GM23338 (cell line): ENCODE data around the gene NDUFA12. TPM values are rescaled to one million over a fixed set of nuclear protein-coding genes. Genes with fewer than 3 reads are reported as not detected.

Source experiments
- ATAC-seq: fragments of 200-7000 bp; cut with Tn5 transposase; 3 replicates; pipeline ENCODE4 v1.9.1; 2020
- DNase-seq: peaks from one replicate; pipeline ENCODE4 v3.0.0-alpha.2; 2015; ENCODE audit warnings: low spot score
- H2AFZ ChIP-seq: fragments of 200-600 bp; sonication (generic); 2 replicates; pipeline ENCODE4 v1.8.0; 2016; ENCODE audit warnings: antibody characterized with exemption, mild to moderate bottlenecking, moderate library complexity
- H3F3A ChIP-seq: fragments of 200-600 bp; sonication (generic); replicated peaks from 2 replicates; pipeline ENCODE4 v1.8.0; 2017; ENCODE audit warnings: antibody characterized with exemption, mixed run types, low read depth
- H3K27ac ChIP-seq: fragments of 200-600 bp; sonication (generic); 2 replicates; pipeline ENCODE4 v1.6.1; 2016; ENCODE audit warnings: low read depth
- H3K27me3 ChIP-seq: fragments of 200-600 bp; sonication (generic); 2 replicates; pipeline ENCODE4 v1.8.0; 2016; ENCODE audit warnings: mild to moderate bottlenecking, mixed run types, moderate library complexity; ENCODE audit not compliant: insufficient read depth
- H3K36me3 ChIP-seq: fragments of 200-600 bp; sonication (generic); 2 replicates; pipeline ENCODE4 v1.8.0; 2016; ENCODE audit warnings: mild to moderate bottlenecking; ENCODE audit not compliant: insufficient read depth
- H3K4me1 ChIP-seq: fragments of 200-600 bp; sonication (generic); 2 replicates; pipeline ENCODE4 v1.8.0; 2016; ENCODE audit warnings: mild to moderate bottlenecking, moderate library complexity; ENCODE audit not compliant: insufficient read depth
- H3K4me2 ChIP-seq: fragments of 200-600 bp; sonication (generic); 2 replicates; pipeline ENCODE4 v1.7.1; 2017; ENCODE audit warnings: mixed run types
- H3K4me3 ChIP-seq: fragments of 200-600 bp; sonication (generic); 2 replicates; pipeline ENCODE4 v1.6.1; 2016; ENCODE audit warnings: mixed run types
- H3K79me2 ChIP-seq: fragments of 200-600 bp; sonication (generic); replicated peaks from 2 replicates; pipeline ENCODE4 v1.8.0; 2017; ENCODE audit warnings: mild to moderate bottlenecking; ENCODE audit not compliant: insufficient read depth
- H3K9me2 ChIP-seq: fragments of 200-600 bp; sonication (generic); 2 replicates; pipeline ENCODE4 v1.8.0; 2017; ENCODE audit not compliant: insufficient read depth
- H4K20me1 ChIP-seq: fragments of 200-600 bp; sonication (generic); replicated peaks from 2 replicates; pipeline ENCODE4 v1.8.0; 2017; ENCODE audit warnings: mild to moderate bottlenecking; ENCODE audit not compliant: insufficient read depth
- H3K27ac Mint-ChIP-seq: 2 replicates; pipeline ENCODE4 v1.8.0; 2020; ENCODE audit warnings: inconsistent platforms, mild to moderate bottlenecking, moderate library complexity, mixed read lengths
- H3K27me3 Mint-ChIP-seq: 3 replicates; pipeline ENCODE4 v1.8.0; 2022; ENCODE audit warnings: low read depth, mild to moderate bottlenecking, moderate library complexity, mixed read lengths, inconsistent platforms; ENCODE audit not compliant: insufficient read depth, poor library complexity
- H3K36me3 Mint-ChIP-seq: 3 replicates; pipeline ENCODE4 v1.8.0; 2021; ENCODE audit warnings: low read depth, mild to moderate bottlenecking, inconsistent platforms, moderate library complexity, mixed read lengths
- H3K4me1 Mint-ChIP-seq: 3 replicates; pipeline ENCODE4 v1.8.0; 2020; ENCODE audit warnings: mild to moderate bottlenecking, inconsistent platforms, mixed read lengths
- H3K4me3 Mint-ChIP-seq: 3 replicates; pipeline ENCODE4 v1.8.0; 2021; ENCODE audit warnings: moderate library complexity, mild to moderate bottlenecking, inconsistent platforms, mixed read lengths
- H3K9me3 Mint-ChIP-seq: 3 replicates; pipeline ENCODE4 v1.8.0; 2020; ENCODE audit warnings: moderate library complexity, mild to moderate bottlenecking, inconsistent platforms, mixed read lengths
- CREB1 ChIP-seq: fragments of 250-450 bp; sonication (Bioruptor Pico); IDR thresholded peaks from 2 replicates; pipeline ENCODE4 v1.5.0; 2020; ENCODE audit warnings: low read depth, mild to moderate bottlenecking, moderate library complexity
- EZH2 ChIP-seq: fragments of 200-600 bp; sonication (generic); IDR thresholded peaks from one replicate; pipeline ENCODE4 v1.8.0; 2017; ENCODE audit warnings: antibody characterized with exemption, mild to moderate bottlenecking, low read depth; ENCODE audit not compliant: unreplicated experiment
- EZH2phosphoT487 ChIP-seq: fragments of 200-600 bp; sonication (generic); IDR thresholded peaks from one replicate; pipeline ENCODE4 v1.8.1; 2018; ENCODE audit warnings: antibody characterized with exemption; ENCODE audit not compliant: unreplicated experiment
- JUNB ChIP-seq: IDR thresholded peaks from one replicate; pipeline ENCODE4 v1.6.1; 2016; ENCODE audit warnings: antibody characterized with exemption; ENCODE audit not compliant: unreplicated experiment
- ZNF114 ChIP-seq: fragments of 250-450 bp; sonication (Bioruptor Pico); IDR thresholded peaks from 2 replicates; pipeline ENCODE4 v1.5.0; 2020; ENCODE audit warnings: mild to moderate bottlenecking, moderate library complexity
- ZNF331 ChIP-seq: fragments of 250-450 bp; sonication (Bioruptor Pico); IDR thresholded peaks from 2 replicates; pipeline ENCODE4 v1.5.0; 2020; ENCODE audit warnings: low read depth, mild to moderate bottlenecking, moderate library complexity
- polyA plus RNA-seq: library from polyadenylated mRNA; unstranded; fragments of >200 nt; fragmentation: Nextera tagmentation; extraction: Ambion mirVana; gene quantifications from 2 replicates; pipeline ENCODE4 v1.2.1, GENCODE V29; 2016
- total RNA-seq: library from RNA; depleted of rRNA; stranded (reverse); fragments of >200 nt; shearing (Covaris generic); gene quantifications from 2 replicates; pipeline ENCODE4 v1.2.3, GENCODE V29; 2014
- TF ChIP-seq, protein P1 (sequence below): fragments of 250-450 bp; sonication (Bioruptor Pico); IDR thresholded peaks from 2 replicates; pipeline ENCODE4 v1.5.0; 2020; ENCODE audit warnings: mild to moderate bottlenecking, moderate library complexity
- TF ChIP-seq, protein P2 (sequence below): IDR thresholded peaks from one replicate; pipeline ENCODE4 v1.6.1; 2018; ENCODE audit warnings: antibody characterized with exemption; ENCODE audit not compliant: unreplicated experiment

Gene NDUFA12
- total and polyA plus RNA-seq, 2 experiments from 2014 or later, result 84.9 to 386 TPM

DNA sequence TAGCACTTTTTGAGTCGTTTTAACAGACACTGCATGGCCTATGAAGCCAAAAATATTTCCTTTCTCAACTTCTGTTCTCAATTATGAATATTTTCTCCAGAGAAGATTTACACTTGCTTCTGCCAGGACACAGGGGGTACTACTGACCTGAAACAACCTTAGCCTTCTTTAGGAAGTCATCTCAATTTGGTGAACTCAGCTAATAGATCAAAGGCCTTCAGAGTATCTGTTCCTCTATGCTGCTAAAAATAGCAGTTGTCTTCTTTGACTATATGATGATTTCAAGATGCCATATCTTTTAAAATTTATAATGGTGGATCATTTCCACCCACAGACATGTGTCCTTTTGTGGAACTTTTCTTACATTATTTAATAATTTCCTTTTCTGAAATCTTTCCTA is 14.0 kb upstream of the NDUFA12 start:
- Histone ChIP-seq H3K4me2 (no peak overlapping the region), H3F3A (no peaks in the 10 kb centered on the region), H4K20me1 (no peaks in the 10 kb centered on the region), H2AFZ (no peak overlapping the region), H3K4me1 (no peaks in the 10 kb centered on the region), H3K9me2 (no peaks in the 10 kb centered on the region), H3K4me3 (no peak overlapping the region), H3K36me3 (no peaks in the 10 kb centered on the region), H3K79me2 (no peaks in the 10 kb centered on the region), H3K27ac (no peak overlapping the region), H3K27me3 (no peaks in the 10 kb centered on the region)
- ATAC-seq, result no peak
- TF ChIP-seq, protein P1, sequence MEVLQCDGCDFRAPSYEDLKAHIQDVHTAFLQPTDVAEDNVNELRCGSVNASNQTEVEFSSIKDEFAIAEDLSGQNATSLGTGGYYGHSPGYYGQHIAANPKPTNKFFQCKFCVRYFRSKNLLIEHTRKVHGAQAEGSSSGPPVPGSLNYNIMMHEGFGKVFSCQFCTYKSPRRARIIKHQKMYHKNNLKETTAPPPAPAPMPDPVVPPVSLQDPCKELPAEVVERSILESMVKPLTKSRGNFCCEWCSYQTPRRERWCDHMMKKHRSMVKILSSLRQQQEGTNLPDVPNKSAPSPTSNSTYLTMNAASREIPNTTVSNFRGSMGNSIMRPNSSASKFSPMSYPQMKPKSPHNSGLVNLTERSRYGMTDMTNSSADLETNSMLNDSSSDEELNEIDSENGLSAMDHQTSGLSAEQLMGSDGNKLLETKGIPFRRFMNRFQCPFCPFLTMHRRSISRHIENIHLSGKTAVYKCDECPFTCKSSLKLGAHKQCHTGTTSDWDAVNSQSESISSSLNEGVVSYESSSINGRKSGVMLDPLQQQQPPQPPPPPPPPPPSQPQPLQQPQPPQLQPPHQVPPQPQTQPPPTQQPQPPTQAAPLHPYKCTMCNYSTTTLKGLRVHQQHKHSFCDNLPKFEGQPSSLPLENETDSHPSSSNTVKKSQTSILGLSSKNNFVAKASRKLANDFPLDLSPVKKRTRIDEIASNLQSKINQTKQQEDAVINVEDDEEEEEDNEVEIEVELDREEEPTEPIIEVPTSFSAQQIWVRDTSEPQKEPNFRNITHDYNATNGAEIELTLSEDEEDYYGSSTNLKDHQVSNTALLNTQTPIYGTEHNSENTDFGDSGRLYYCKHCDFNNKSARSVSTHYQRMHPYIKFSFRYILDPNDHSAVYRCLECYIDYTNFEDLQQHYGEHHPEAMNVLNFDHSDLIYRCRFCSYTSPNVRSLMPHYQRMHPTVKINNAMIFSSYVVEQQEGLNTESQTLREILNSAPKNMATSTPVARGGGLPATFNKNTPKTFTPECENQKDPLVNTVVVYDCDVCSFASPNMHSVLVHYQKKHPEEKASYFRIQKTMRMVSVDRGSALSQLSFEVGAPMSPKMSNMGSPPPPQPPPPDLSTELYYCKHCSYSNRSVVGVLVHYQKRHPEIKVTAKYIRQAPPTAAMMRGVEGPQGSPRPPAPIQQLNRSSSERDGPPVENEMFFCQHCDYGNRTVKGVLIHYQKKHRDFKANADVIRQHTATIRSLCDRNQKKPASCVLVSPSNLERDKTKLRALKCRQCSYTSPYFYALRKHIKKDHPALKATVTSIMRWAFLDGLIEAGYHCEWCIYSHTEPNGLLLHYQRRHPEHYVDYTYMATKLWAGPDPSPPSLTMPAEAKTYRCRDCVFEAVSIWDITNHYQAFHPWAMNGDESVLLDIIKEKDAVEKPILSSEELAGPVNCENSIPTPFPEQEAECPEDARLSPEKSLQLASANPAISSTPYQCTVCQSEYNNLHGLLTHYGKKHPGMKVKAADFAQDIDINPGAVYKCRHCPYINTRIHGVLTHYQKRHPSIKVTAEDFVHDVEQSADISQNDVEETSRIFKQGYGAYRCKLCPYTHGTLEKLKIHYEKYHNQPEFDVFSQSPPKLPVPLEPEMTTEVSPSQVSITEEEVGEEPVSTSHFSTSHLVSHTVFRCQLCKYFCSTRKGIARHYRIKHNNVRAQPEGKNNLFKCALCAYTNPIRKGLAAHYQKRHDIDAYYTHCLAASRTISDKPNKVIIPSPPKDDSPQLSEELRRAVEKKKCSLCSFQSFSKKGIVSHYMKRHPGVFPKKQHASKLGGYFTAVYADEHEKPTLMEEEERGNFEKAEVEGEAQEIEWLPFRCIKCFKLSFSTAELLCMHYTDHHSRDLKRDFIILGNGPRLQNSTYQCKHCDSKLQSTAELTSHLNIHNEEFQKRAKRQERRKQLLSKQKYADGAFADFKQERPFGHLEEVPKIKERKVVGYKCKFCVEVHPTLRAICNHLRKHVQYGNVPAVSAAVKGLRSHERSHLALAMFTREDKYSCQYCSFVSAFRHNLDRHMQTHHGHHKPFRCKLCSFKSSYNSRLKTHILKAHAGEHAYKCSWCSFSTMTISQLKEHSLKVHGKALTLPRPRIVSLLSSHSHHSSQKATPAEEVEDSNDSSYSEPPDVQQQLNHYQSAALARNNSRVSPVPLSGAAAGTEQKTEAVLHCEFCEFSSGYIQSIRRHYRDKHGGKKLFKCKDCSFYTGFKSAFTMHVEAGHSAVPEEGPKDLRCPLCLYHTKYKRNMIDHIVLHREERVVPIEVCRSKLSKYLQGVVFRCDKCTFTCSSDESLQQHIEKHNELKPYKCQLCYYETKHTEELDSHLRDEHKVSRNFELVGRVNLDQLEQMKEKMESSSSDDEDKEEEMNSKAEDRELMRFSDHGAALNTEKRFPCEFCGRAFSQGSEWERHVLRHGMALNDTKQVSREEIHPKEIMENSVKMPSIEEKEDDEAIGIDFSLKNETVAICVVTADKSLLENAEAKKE (CRISPR knock-in tag), result no peak
- TF ChIP-seq ZNF331 (CRISPR knock-in tag), result no peak
- TF ChIP-seq CREB1 (CRISPR knock-in tag), result no peak
- TF ChIP-seq EZH2phosphoT487, result no peak
- TF ChIP-seq EZH2, result no peak
- no peak for TF ChIP-seq JUNB
- no peak for TF ChIP-seq ZNF114
- Mint-ChIP-seq H3K9me3 (no peaks in the 10 kb centered on the region), H3K4me1 (no peaks in the 10 kb centered on the region), H3K4me3 (no peak overlapping the region), H3K27me3 (no peaks in the 10 kb centered on the region), H3K36me3 (peaks cover 6% of the 10 kb centered on the region; the same call in 1 of the 3 replicates), H3K27ac (no peak overlapping the region)
- DNase-seq, result no peak

DNA sequence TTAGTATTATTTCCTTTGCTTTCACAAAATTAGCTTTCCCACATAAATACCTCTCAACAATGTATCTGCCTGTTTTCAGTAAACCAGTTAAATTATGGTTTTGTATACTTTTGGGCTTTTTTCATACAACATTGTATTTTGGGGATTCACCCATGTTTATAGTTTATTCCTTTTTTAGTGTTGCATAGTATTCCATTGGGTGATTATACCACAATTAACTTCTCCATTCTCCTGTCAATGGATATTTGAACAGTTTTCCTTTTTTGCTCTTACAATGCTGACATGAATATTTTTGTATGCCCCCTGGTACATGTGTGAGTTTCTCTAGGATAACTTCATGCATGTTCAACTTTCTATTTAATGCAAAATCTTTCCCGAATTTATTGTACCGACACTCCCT is 12.6 kb upstream of the NDUFA12 start:
- no peak for TF ChIP-seq EZH2
- TF ChIP-seq, protein P2, sequence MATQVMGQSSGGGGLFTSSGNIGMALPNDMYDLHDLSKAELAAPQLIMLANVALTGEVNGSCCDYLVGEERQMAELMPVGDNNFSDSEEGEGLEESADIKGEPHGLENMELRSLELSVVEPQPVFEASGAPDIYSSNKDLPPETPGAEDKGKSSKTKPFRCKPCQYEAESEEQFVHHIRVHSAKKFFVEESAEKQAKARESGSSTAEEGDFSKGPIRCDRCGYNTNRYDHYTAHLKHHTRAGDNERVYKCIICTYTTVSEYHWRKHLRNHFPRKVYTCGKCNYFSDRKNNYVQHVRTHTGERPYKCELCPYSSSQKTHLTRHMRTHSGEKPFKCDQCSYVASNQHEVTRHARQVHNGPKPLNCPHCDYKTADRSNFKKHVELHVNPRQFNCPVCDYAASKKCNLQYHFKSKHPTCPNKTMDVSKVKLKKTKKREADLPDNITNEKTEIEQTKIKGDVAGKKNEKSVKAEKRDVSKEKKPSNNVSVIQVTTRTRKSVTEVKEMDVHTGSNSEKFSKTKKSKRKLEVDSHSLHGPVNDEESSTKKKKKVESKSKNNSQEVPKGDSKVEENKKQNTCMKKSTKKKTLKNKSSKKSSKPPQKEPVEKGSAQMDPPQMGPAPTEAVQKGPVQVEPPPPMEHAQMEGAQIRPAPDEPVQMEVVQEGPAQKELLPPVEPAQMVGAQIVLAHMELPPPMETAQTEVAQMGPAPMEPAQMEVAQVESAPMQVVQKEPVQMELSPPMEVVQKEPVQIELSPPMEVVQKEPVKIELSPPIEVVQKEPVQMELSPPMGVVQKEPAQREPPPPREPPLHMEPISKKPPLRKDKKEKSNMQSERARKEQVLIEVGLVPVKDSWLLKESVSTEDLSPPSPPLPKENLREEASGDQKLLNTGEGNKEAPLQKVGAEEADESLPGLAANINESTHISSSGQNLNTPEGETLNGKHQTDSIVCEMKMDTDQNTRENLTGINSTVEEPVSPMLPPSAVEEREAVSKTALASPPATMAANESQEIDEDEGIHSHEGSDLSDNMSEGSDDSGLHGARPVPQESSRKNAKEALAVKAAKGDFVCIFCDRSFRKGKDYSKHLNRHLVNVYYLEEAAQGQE, result no peak
- TF ChIP-seq EZH2phosphoT487, result no peak
- Histone ChIP-seq H3K79me2 (no peaks in the 10 kb centered on the region), H4K20me1 (no peaks in the 10 kb centered on the region), H3K27ac (no peak overlapping the region), H3K9me2 (no peaks in the 10 kb centered on the region), H3K4me2 (no peak overlapping the region), H3K36me3 (no peaks in the 10 kb centered on the region), H3K27me3 (no peaks in the 10 kb centered on the region), H3F3A (no peaks in the 10 kb centered on the region), H2AFZ (no peak overlapping the region), H3K4me3 (no peak overlapping the region), H3K4me1 (no peaks in the 10 kb centered on the region)
- Mint-ChIP-seq H3K27me3 (no peaks in the 10 kb centered on the region), H3K4me3 (no peak overlapping the region), H3K9me3 (no peaks in the 10 kb centered on the region), H3K27ac (no peak overlapping the region), H3K4me1 (no peaks in the 10 kb centered on the region), H3K36me3 (peaks cover 6% of the 10 kb centered on the region; the same call in 1 of the 3 replicates)
- ATAC-seq (no peak), DNase-seq (no peak)
